SU-DHL-6 (cell line): ENCODE results near the gene SERPINA12.
A peak's percentile ranks its signal among the peaks of the same experiment; 100 is the strongest.

Experiments used
- H2AFZ ChIP-seq: fragments of 200-600 bp; sonication (generic); 2 replicates; pipeline ENCODE4 v1.6.1; 2014; ENCODE audit warnings: low read depth, mild to moderate bottlenecking, moderate library complexity, mixed read lengths, antibody characterized with exemption, low read length; ENCODE audit not compliant: severe bottlenecking
- H3F3A ChIP-seq: fragments of 200-600 bp; shearing (Covaris generic); 2 replicates; pipeline ENCODE4 v1.6.0; 2016; ENCODE audit warnings: antibody characterized with exemption, mild to moderate bottlenecking; ENCODE audit not compliant: insufficient read depth
- H3K27ac ChIP-seq: fragments of 200-600 bp; sonication (generic); 2 replicates; pipeline ENCODE4 v1.5.1; 2016; ENCODE audit warnings: low read depth, mild to moderate bottlenecking, low read length, moderate library complexity, mixed read lengths
- H3K27me3 ChIP-seq: fragments of 200-600 bp; sonication (generic), shearing (Covaris generic); 2 replicates; pipeline ENCODE4 v1.6.0; 2014; ENCODE audit warnings: mild to moderate bottlenecking, low read length
- H3K36me3 ChIP-seq: fragments of 200-600 bp; sonication (generic); 2 replicates; pipeline ENCODE4 v1.6.1; 2014; ENCODE audit warnings: mild to moderate bottlenecking, low read length, mixed read lengths
- H3K4me2 ChIP-seq: fragments of 300-600, 200-600 bp; shearing (Covaris generic), sonication (generic); 2 replicates; pipeline ENCODE4 v1.6.0; 2014; ENCODE audit warnings: low read length, low read depth, mild to moderate bottlenecking; ENCODE audit not compliant: poor library complexity, severe bottlenecking
- H3K4me3 ChIP-seq: fragments of 200-600 bp; sonication (generic); 2 replicates; pipeline ENCODE4 v1.5.1; 2014; ENCODE audit warnings: antibody characterized with exemption, low read length, mild to moderate bottlenecking, mixed read lengths; ENCODE audit not compliant: insufficient read depth, poor library complexity, severe bottlenecking
- H3K79me2 ChIP-seq: fragments of 200-600 bp; sonication (generic); 2 replicates; pipeline ENCODE4 v1.6.1; 2014; ENCODE audit warnings: mild to moderate bottlenecking, low read length, moderate library complexity; ENCODE audit not compliant: insufficient read depth
- H3K9ac ChIP-seq: fragments of 200-600 bp; sonication (generic); 2 replicates; pipeline ENCODE4 v1.7.0; 2014; ENCODE audit warnings: mild to moderate bottlenecking, low read length
- H3K9me2 ChIP-seq: fragments of 200-600 bp; sonication (generic); replicated peaks from 2 replicates; pipeline ENCODE4 v1.6.1; 2014; ENCODE audit warnings: low read length; ENCODE audit not compliant: insufficient read depth
- H3K9me3 ChIP-seq: fragments of 200-600 bp; sonication (generic); 2 replicates; pipeline ENCODE4 v1.6.1; 2014; ENCODE audit warnings: low read length, mixed read lengths; ENCODE audit not compliant: insufficient read depth
- H4K20me1 ChIP-seq: fragments of 200-600 bp; sonication (generic); 2 replicates; pipeline ENCODE4 v1.6.1; 2014; ENCODE audit warnings: low read depth, mild to moderate bottlenecking, antibody characterized with exemption, low read length, moderate library complexity, mixed read lengths
- EZH2phosphoT487 ChIP-seq: fragments of 200-600 bp; sonication (generic), shearing (Covaris generic); conservative IDR thresholded peaks from 2 replicates; pipeline ENCODE4 v1.6.1; 2018; ENCODE audit warnings: mild to moderate bottlenecking, antibody characterized with exemption, low read length, moderate library complexity, mixed read lengths
- TF ChIP-seq, protein P1 (sequence below): fragments of 200-600 bp; sonication (generic); IDR thresholded peaks from one replicate; pipeline ENCODE4 v1.5.1; 2017; ENCODE audit warnings: antibody characterized with exemption, mild to moderate bottlenecking, low read length, moderate library complexity; ENCODE audit not compliant: insufficient read depth, poor library complexity, severe bottlenecking

Gene SERPINA12

DNA sequence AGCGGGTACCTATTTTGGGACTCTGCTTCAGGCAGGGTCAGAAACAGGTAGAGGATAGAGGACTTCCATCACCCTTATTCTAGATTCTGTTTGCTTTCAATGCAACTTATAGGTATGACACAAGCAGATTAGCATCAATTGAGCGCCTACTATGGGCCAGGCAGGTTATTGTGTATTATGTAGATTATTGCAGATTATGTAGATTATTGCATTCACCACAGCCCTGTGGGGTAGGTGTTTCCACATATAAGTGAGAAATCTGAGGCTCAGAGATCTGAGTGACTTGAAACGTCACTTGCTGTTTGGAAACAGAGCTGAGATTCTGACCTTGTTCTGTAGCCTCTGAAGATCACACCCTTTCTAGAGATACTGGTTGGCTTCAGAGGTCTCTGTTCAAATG, 26.2 kb upstream of the SERPINA12 start:
- Histone ChIP-seq H3K79me2 (no peaks in the 10 kb centered on the region), H3K27me3 (no peaks in the 10 kb centered on the region), H3K9me2 (no peaks in the 10 kb centered on the region), H3K9ac (no peak overlapping the region), H3K9me3 (no peaks in the 10 kb centered on the region), H3K4me3 (no peak overlapping the region), H3F3A (no peaks in the 10 kb centered on the region), H3K27ac (no peak overlapping the region), H3K36me3 (no peaks in the 10 kb centered on the region), H3K4me2 (no peak overlapping the region), H4K20me1 (no peaks in the 10 kb centered on the region; the same call in 1 of the 2 replicates), H2AFZ (no peak overlapping the region)
- TF ChIP-seq, protein P1, sequence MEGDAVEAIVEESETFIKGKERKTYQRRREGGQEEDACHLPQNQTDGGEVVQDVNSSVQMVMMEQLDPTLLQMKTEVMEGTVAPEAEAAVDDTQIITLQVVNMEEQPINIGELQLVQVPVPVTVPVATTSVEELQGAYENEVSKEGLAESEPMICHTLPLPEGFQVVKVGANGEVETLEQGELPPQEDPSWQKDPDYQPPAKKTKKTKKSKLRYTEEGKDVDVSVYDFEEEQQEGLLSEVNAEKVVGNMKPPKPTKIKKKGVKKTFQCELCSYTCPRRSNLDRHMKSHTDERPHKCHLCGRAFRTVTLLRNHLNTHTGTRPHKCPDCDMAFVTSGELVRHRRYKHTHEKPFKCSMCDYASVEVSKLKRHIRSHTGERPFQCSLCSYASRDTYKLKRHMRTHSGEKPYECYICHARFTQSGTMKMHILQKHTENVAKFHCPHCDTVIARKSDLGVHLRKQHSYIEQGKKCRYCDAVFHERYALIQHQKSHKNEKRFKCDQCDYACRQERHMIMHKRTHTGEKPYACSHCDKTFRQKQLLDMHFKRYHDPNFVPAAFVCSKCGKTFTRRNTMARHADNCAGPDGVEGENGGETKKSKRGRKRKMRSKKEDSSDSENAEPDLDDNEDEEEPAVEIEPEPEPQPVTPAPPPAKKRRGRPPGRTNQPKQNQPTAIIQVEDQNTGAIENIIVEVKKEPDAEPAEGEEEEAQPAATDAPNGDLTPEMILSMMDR = no peak
- TF ChIP-seq EZH2phosphoT487 = no peak

DNA sequence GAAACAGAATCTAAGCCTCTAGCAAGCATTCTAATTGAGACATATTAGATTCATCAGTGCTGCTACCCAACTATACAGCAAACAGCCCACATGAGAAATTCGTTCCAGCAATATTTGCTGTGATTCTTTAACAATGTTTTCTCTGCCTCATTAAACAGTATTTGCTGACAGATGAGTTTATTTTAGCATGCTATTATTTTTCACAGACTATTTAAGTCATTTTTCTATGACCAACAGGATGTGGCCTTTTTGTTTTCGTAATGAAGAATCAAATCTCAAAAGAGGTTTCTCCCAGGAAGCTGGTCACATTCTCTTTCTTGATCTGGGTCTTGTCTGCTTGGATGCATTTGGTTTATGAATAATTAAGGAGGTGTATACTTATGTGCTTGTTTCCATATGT, 23.2 kb upstream of the SERPINA12 start:
- peak overlapping the region; percentile 19 for H3K4me2 ChIP-seq
- H3K4me3 ChIP-seq = no peak overlapping the region
- no peaks in the 10 kb centered on the region for H3F3A ChIP-seq
- H3K9ac ChIP-seq = no peak overlapping the region
- no peaks in the 10 kb centered on the region for H3K79me2 ChIP-seq
- no peaks in the 10 kb centered on the region for H3K9me2 ChIP-seq
- H3K36me3 ChIP-seq = no peaks in the 10 kb centered on the region
- H3K27ac ChIP-seq = no peak overlapping the region
- H3K9me3 ChIP-seq = no peaks in the 10 kb centered on the region
- no peak overlapping the region for H2AFZ ChIP-seq
- H4K20me1 ChIP-seq = no peaks in the 10 kb centered on the region; the same call in 1 of the 2 replicates
- no peaks in the 10 kb centered on the region for H3K27me3 ChIP-seq
- TF ChIP-seq, protein P1 = no peak
- TF ChIP-seq EZH2phosphoT487 = no peak

DNA sequence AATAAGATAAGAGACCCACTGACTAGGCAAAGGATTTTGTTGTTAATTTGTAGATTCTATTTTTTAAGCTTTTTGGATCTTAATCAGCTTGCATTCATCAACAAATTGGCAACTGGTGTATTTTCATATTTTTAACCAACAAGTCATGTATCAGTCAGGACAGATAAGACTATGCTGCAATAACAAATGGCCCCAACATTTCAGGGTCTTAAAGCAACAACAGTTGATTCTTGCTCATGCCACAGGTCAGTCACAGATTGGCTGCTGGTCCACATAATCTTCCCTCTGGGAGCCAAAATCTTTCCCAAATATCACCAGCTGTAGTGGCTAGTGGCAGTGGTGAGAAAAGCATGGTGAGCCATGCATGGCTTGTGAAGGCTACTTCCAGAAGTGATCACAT, 21.9 kb upstream of the SERPINA12 start:
- Histone ChIP-seq H3F3A (no peaks in the 10 kb centered on the region), H3K9me2 (no peaks in the 10 kb centered on the region), H3K9me3 (no peaks in the 10 kb centered on the region), H3K36me3 (no peaks in the 10 kb centered on the region), H2AFZ (no peak overlapping the region), H3K9ac (no peak overlapping the region), H3K4me2 (no peak overlapping the region), H4K20me1 (no peaks in the 10 kb centered on the region; the same call in 1 of the 2 replicates), H3K27me3 (no peaks in the 10 kb centered on the region), H3K27ac (no peak overlapping the region), H3K4me3 (no peak overlapping the region), H3K79me2 (no peaks in the 10 kb centered on the region)
- TF ChIP-seq EZH2phosphoT487 = no peak
- TF ChIP-seq, protein P1 = no peak
